HG03066 (cell line): Measurements from ENCODE around the gene JARID2.

Experiments used
- ATAC-seq: cut with Tn5 transposase; IDR thresholded peaks from one replicate; pipeline ENCODE4 v1.9.1; 2021; ENCODE audit warnings: low read depth; ENCODE audit not compliant: unreplicated experiment

The JARID2 gene

GRCh38 chr6:15366003-15366535 lies 120.2 kb downstream of the JARID2 start:
- ATAC-seq = no peak

- ATAC-seq = no peak
These were observed 121.0 kb downstream of the JARID2 start for GRCh38 chr6:15366879-15367278.

DNA sequence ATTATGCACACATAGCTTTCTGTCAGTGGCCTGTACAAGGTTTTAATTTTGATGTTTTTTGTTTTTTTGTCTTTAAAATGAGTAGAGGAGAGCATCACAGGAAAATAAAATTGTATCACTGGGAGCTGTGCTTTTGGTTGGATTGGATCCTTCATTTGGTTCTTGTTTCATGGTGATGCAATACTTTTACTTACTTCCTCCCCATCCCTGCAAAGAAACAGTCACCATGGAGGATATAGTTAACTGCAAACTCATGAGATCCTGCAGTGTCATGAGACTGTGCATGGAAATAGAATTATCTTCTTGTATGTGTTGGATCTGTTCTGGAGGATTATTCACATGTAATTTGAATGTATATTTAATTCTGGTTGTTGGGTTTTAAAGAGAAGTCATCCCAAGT lies 122.3 kb downstream of the JARID2 start:
- ATAC-seq = no peak

DNA sequence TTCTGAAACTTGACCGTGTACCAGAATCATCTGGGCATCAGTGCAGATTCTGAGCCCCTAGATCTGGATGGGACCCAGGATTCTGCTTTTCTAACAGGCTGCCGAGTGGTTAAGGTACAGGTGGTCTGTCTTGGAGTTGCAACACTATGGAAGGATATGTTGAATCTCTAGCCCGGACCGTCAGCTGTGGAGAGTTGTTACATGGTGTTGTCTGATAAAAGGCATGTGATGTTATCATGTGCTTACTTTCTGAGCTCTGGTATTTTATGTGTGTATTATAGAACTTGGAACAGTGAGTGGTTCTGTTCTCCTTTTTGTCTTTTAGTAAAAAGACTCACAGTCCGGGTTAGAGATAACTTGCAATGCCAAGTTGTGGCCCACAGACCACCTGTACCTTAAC lies 123.0 kb downstream of the JARID2 start:
- no peak for ATAC-seq

GRCh38 chr6:15369838-15370237 lies 124.0 kb downstream of the JARID2 start:
- ATAC-seq = no peak

DNA sequence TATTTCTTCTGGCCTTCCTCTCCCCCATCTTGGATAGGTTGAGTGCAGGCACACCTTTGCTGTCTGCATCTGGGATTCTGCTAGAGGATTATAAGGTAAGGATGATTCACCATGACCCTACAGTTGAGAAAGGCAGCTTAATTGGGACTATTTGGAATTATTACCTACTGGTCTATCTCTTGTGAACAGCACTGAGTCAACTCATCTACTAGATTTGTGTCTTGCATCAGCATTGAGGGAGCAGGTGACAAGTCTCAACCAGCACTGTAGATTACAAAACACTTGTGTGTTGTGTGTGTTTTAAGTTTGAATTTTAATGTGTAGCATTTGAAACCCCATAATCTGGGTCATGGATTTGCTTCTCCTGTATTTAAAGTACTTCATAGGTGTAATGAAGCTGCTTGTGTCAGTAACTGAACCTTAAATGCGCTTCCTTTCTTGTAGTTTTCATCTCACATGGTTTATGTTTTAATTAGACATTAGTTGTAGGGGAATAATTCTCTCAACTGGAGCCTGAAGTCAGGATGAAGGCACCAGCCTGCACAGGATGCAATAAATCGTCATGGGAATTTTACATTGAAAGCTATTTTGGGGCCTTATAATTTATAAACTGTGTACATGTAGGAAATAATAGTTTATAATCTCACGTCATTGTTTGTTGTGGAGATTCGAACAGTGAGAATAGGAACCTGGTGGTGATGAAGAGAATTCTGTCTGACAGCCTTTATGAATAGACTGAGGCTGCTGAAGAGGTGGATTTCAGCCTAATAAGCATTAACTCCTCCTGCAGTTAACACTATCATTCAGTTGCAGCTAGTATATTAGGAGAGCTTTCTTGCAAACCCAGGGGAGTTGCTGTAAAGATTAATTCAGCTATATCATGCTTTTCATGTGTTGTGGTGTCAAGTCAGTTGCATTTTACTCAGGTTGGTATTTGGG lies 125.1 kb downstream of the JARID2 start:
- ATAC-seq = no peak

GRCh38 chr6:15372932-15373331 lies 127.1 kb downstream of the JARID2 start:
- ATAC-seq = no peak

DNA sequence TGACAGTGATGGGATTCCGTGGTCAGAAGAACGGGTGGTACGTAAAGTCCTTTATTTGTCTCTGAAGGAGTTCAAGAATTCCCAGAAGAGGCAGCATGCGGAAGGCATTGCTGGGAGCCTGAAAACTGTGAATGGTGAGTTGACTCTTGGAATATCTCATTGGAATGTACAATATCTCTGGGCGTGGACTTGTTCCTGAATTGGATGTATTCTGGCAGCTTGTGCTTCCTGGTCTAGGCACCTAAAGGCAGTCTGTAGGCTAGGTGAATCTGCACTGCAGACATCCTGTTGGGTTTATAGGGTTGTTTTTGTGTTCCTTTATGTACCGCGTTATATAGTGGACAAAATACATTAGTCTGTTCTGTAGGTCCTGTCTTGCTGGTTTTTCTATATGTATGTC lies 128.2 kb downstream of the JARID2 start:
- no peak for ATAC-seq

DNA sequence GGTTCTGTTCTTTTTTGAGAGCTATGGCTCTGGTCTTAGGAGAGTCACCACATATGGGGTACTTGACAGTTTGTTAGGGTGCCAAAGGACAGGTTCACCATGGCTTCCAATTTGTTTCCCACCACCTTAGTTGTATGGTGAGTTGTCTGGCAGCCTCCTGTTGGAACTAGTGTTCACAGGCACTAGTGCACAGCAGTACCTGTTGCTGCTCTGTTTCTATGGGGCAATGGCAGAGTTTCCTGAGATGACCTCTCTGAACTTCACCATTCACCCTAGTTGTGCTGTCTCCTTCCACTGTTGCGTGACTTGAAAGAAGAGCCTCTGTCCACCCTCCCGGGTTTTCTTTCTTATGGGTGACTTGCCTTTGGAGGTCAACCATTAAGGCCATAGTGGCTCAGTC lies 129.1 kb downstream of the JARID2 start:
- ATAC-seq = no peak

GRCh38 chr6:15375638-15376290 lies 129.9 kb downstream of the JARID2 start:
- ATAC-seq = no peak

- no peak for ATAC-seq
These were observed 131.1 kb downstream of the JARID2 start for GRCh38 chr6:15376900-15377487.

DNA sequence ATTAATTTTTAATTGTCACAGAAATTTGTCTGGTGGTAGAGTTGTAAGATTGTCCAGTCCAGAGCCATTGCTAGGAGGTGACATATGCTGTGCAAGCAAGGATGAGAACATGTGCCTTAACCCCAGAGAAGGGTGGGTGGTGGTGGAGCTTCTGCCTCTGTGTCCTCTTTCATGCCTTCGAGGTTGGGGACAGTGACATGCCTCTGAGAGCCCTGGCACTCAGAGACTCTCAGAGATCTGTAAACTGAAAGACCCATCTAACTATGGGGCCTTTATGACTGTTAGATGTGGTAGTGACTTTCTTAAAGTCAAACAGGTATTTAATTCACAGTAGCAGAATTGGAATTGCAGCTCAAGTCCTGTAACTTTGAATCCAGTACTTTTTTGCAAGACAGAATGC lies 132.4 kb downstream of the JARID2 start:
- no peak for ATAC-seq

- no peak for ATAC-seq
These were observed 133.0 kb downstream of the JARID2 start for GRCh38 chr6:15378866-15379265.

DNA sequence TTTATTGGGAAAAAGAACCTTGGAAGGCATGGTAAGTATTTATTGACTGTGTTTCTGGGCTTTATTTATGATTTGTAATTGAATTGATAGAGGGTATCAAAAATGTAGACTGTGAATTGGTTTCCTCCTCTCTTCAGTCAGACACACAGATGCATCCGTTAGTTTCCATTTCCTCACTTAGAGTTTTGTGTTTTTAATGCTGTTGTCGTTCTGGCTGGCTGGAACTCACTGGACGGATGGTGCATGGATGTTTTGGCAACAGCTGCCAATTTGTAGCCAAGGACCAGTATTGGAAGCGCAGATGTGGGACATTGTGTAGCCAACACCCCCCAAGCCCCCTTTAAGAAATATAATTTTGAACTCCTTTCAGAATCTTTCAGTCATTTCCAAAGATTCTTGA lies 134.5 kb downstream of the JARID2 start:
- no peak for ATAC-seq

DNA sequence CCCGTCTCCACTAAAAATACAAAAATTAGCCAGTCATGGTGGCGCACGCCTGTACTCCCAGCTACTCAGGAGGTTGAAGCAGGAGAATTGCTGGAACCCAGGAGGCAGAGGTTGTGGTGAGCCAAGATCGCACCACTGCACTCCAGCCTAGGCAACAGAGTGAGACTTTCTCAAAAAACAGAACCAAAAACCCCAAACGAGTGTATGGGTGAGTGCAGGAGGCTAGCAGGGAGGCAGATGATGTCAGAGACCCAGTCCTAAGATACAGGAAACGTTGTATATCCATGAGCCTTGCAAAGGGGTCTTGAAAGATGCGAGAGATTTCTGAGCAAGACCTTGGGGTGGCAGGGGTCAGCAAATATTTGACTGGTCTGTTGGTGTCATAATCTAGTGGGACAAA lies 136.2 kb downstream of the JARID2 start:
- no peak for ATAC-seq

DNA sequence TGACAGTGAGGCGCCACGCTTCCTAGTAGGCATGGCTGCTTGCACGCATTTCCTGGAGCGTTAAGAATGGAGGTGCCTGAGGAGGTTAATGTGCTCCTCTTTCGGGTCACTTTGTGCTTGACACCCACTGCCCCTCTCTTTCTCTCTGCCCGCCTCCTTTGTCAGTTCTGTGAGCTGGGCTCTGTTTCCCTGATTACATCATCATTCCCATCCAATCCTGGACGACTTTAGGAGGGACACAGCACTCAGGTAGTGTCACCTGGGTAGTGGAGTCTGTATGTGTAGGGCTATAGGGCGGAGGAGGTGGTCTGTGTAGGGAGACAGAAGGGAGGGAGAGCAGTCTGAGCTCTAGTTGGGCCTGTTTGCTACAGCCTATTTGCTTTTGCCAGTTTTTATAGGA lies 136.8 kb downstream of the JARID2 start:
- ATAC-seq = no peak

DNA sequence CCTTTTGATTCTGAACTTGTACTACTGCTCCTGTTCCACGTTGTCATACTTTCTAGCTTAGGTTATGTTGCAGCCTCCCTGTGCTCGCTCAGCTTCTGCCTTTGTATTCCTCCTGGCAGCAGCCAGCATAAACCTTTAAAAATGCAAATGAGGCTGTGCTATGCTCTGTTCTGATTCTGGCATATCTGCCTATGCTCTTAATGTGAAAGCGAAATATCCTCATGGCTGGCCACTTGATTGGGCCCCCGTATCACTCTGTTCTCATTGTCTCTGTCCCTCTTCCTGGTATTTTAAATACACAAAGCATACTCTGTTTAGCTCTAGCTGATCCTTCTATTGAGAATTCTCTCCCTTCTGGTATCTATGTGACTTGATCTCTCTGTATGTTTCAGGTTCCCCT lies 139.0 kb downstream of the JARID2 start:
- no peak for ATAC-seq

DNA sequence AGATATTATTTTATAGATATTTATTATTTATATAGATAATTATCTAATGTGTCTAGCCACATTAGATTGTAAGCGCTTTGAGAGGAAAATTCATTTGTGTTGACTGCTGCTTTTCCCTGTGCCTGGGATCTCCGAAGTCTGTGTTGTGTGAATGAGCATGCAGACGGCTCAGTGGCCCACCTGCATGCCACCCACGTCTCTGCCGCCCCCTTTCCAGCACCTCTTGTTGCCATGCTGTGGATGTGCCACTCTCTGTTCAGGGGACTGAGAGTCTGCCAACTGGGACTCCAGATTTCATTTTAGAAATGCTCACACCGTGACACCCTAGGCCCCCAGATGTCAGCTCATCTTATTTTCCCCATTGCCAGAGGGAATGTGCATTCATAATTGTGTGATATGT lies 139.7 kb downstream of the JARID2 start:
- no peak for ATAC-seq

GRCh38 chr6:15386110-15386755 lies 140.4 kb downstream of the JARID2 start:
- no peak for ATAC-seq

- no peak for ATAC-seq
These were observed 140.9 kb downstream of the JARID2 start for GRCh38 chr6:15386756-15387112.

GRCh38 chr6:15387118-15387517 lies 141.2 kb downstream of the JARID2 start:
- no peak for ATAC-seq
